Measurements from ENCODE around the gene EML5.

EML5 gene

GRCh38 chr14:88611878-88612277 is 180.9 kb downstream of the EML5 start:
- Histone ChIP-seq H3K9me3 (ENCODE audit: control insufficient read depth, insufficient read depth, low read length) (no peaks in the 10 kb centered on the region), H3K9ac (ENCODE audit: low read depth, low read length) (no peak overlapping the region), H3K4me1 (ENCODE audit: insufficient read depth, low read length) (no peaks in the 10 kb centered on the region), H3K36me3 (ENCODE audit: insufficient read depth, low read length) (peaks cover 35% of the 10 kb centered on the region)

- peaks cover 30% of the 10 kb centered on the region for H3K36me3 ChIP-seq (ENCODE audit: insufficient read depth, low read length)
- no peaks in the 10 kb centered on the region for H3K4me1 ChIP-seq (ENCODE audit: insufficient read depth, low read length)
- H3K9ac ChIP-seq (ENCODE audit: low read depth, low read length) = no peak overlapping the region
- no peaks in the 10 kb centered on the region for H3K9me3 ChIP-seq (ENCODE audit: control insufficient read depth, insufficient read depth, low read length)
Observed at GRCh38 chr14:88607829-88608228, 184.9 kb downstream of the EML5 start.

GRCh38 chr14:88605594-88605993 is 187.2 kb downstream of the EML5 start:
- no peaks in the 10 kb centered on the region for H3K4me1 ChIP-seq (ENCODE audit: insufficient read depth, low read length)
- H3K9me3 ChIP-seq (ENCODE audit: control insufficient read depth, insufficient read depth, low read length) = no peaks in the 10 kb centered on the region
- no peak overlapping the region for H3K9ac ChIP-seq (ENCODE audit: low read depth, low read length)
- peaks cover 28% of the 10 kb centered on the region for H3K36me3 ChIP-seq (ENCODE audit: insufficient read depth, low read length)

GRCh38 chr14:88604212-88604611 is 188.5 kb downstream of the EML5 start:
- no peaks in the 10 kb centered on the region for H3K4me1 ChIP-seq (ENCODE audit: insufficient read depth, low read length)
- no peaks in the 10 kb centered on the region for H3K9me3 ChIP-seq (ENCODE audit: control insufficient read depth, insufficient read depth, low read length)
- peaks cover 27% of the 10 kb centered on the region for H3K36me3 ChIP-seq (ENCODE audit: insufficient read depth, low read length)
- H3K9ac ChIP-seq (ENCODE audit: low read depth, low read length) = no peak overlapping the region

GRCh38 chr14:88599761-88600439 is 192.9 kb downstream of the EML5 start:
- Histone ChIP-seq H3K9me3 (ENCODE audit: control insufficient read depth, insufficient read depth, low read length) (no peaks in the 10 kb centered on the region), H3K36me3 (ENCODE audit: insufficient read depth, low read length) (peaks cover 27% of the 10 kb centered on the region), H3K4me1 (ENCODE audit: insufficient read depth, low read length) (no peaks in the 10 kb centered on the region), H3K9ac (ENCODE audit: low read depth, low read length) (no peak overlapping the region)

GRCh38 chr14:88599326-88599725 is 193.4 kb downstream of the EML5 start:
- H3K9ac ChIP-seq (ENCODE audit: low read depth, low read length) = no peak overlapping the region
- no peaks in the 10 kb centered on the region for H3K4me1 ChIP-seq (ENCODE audit: insufficient read depth, low read length)
- H3K36me3 ChIP-seq (ENCODE audit: insufficient read depth, low read length) = peaks cover 28% of the 10 kb centered on the region
- no peaks in the 10 kb centered on the region for H3K9me3 ChIP-seq (ENCODE audit: control insufficient read depth, insufficient read depth, low read length)

- no peak overlapping the region for H3K9ac ChIP-seq (ENCODE audit: low read depth, low read length)
- H3K4me1 ChIP-seq (ENCODE audit: insufficient read depth, low read length) = no peaks in the 10 kb centered on the region
- peaks cover 30% of the 10 kb centered on the region for H3K36me3 ChIP-seq (ENCODE audit: insufficient read depth, low read length)
- no peaks in the 10 kb centered on the region for H3K9me3 ChIP-seq (ENCODE audit: control insufficient read depth, insufficient read depth, low read length)
Observed at GRCh38 chr14:88598097-88598675, 194.6 kb downstream of the EML5 start.

- Histone ChIP-seq H3K4me1 (ENCODE audit: insufficient read depth, low read length) (no peaks in the 10 kb centered on the region), H3K9ac (ENCODE audit: low read depth, low read length) (no peak overlapping the region), H3K36me3 (ENCODE audit: insufficient read depth, low read length) (peaks cover 27% of the 10 kb centered on the region), H3K9me3 (ENCODE audit: control insufficient read depth, insufficient read depth, low read length) (no peaks in the 10 kb centered on the region)
Observed at GRCh38 chr14:88597601-88598000, 195.2 kb downstream of the EML5 start.

GRCh38 chr14:88597038-88597437 is 195.7 kb downstream of the EML5 start:
- Histone ChIP-seq H3K36me3 (ENCODE audit: insufficient read depth, low read length) (peaks cover 27% of the 10 kb centered on the region), H3K9me3 (ENCODE audit: control insufficient read depth, insufficient read depth, low read length) (no peaks in the 10 kb centered on the region), H3K4me1 (ENCODE audit: insufficient read depth, low read length) (no peaks in the 10 kb centered on the region), H3K9ac (ENCODE audit: low read depth, low read length) (no peak overlapping the region)

GRCh38 chr14:88592031-88592430 is 200.7 kb downstream of the EML5 start:
- no peaks in the 10 kb centered on the region for H3K4me1 ChIP-seq (ENCODE audit: insufficient read depth, low read length)
- H3K9ac ChIP-seq (ENCODE audit: low read depth, low read length) = no peak overlapping the region
- no peaks in the 10 kb centered on the region for H3K9me3 ChIP-seq (ENCODE audit: control insufficient read depth, insufficient read depth, low read length)
- H3K36me3 ChIP-seq (ENCODE audit: insufficient read depth, low read length) = peaks cover 14% of the 10 kb centered on the region

- Histone ChIP-seq H3K4me1 (ENCODE audit: insufficient read depth, low read length) (no peaks in the 10 kb centered on the region), H3K36me3 (ENCODE audit: insufficient read depth, low read length) (peaks cover 8% of the 10 kb centered on the region)
Observed at GRCh38 chr14:88590173-88590572, 202.6 kb downstream of the EML5 start.

GRCh38 chr14:88588081-88588480 is 204.7 kb downstream of the EML5 start:
- H3K9me3 ChIP-seq (ENCODE audit: control insufficient read depth, insufficient read depth, low read length) = no peaks in the 10 kb centered on the region
- H3K4me1 ChIP-seq (ENCODE audit: insufficient read depth, low read length) = no peaks in the 10 kb centered on the region
- H3K9ac ChIP-seq (ENCODE audit: low read depth, low read length) = no peak overlapping the region
- peaks cover 5% of the 10 kb centered on the region; the same call in 1 of the 2 replicates for H3K36me3 ChIP-seq (ENCODE audit: insufficient read depth, low read length)

More at GRCh38 chr14:88590173-88590572, 202.6 kb downstream of the EML5 start:
- Histone ChIP-seq H3K9ac (ENCODE audit: low read depth, low read length) (no peak overlapping the region), H3K9me3 (ENCODE audit: control insufficient read depth, insufficient read depth, low read length) (no peaks in the 10 kb centered on the region)

- H3K9me3 ChIP-seq (ENCODE audit: control insufficient read depth, insufficient read depth, low read length) = no peaks in the 10 kb centered on the region
- no peak overlapping the region for H3K9ac ChIP-seq (ENCODE audit: low read depth, low read length)
- H3K4me1 ChIP-seq (ENCODE audit: insufficient read depth, low read length) = no peaks in the 10 kb centered on the region
- H3K36me3 ChIP-seq (ENCODE audit: insufficient read depth, low read length) = peaks cover 9% of the 10 kb centered on the region; the same call in 1 of the 2 replicates
Observed at GRCh38 chr14:88584451-88584850, 208.3 kb downstream of the EML5 start.

- H3K4me1 ChIP-seq (ENCODE audit: insufficient read depth, low read length) = no peaks in the 10 kb centered on the region
- no peaks in the 10 kb centered on the region for H3K9me3 ChIP-seq (ENCODE audit: control insufficient read depth, insufficient read depth, low read length)
- H3K36me3 ChIP-seq (ENCODE audit: insufficient read depth, low read length) = peaks cover 39% of the 10 kb centered on the region
- H3K9ac ChIP-seq (ENCODE audit: low read depth, low read length) = no peak overlapping the region
Observed at GRCh38 chr14:88576222-88576621, 216.5 kb downstream of the EML5 start.

- H3K9me3 ChIP-seq (ENCODE audit: control insufficient read depth, insufficient read depth, low read length) = no peaks in the 10 kb centered on the region
- no peak overlapping the region for H3K9ac ChIP-seq (ENCODE audit: low read depth, low read length)
- H3K4me1 ChIP-seq (ENCODE audit: insufficient read depth, low read length) = no peaks in the 10 kb centered on the region
- peaks cover 29% of the 10 kb centered on the region for H3K36me3 ChIP-seq (ENCODE audit: insufficient read depth, low read length)
Observed at GRCh38 chr14:88572117-88572516, 220.6 kb downstream of the EML5 start.

Measured in ES-I3 (cell line).